ENCODE data around the gene EIF2B2. TPM values are rescaled to one million over a fixed set of nuclear protein-coding genes. Genes with fewer than 3 reads are reported as not detected.

EIF2B2 gene
- total and polyA plus RNA-seq, 10 of the 15 experiments (the other 5 are each of a cell fraction or from before 2014, with no cell fraction given): 17.4 to 168 (median 65.5) TPM

GRCh38 chr14:75032939-75033338 is 30.2 kb downstream of the EIF2B2 start:
- DNase-seq (ENCODE audit: low read depth, low spot score) (no peak), FAIRE-seq (no peak), ATAC-seq (no peak)
- SMC1A ChIA-PET (ENCODE audit: uncharacterized antibody, unreplicated experiment): interaction anchor here (0.6 kb wide), 1 partner anchor 93 kb away, joined by 3 read pairs; no protein-coding TSS in a partner anchor
- Histone ChIP-seq H3K27me3 (replicated peaks in 1 of 2; ENCODE audit: control insufficient read depth in 2 of 2, insufficient read depth in 2 of 2, low read length in 1 of 2) (no peaks in the 10 kb centered on the region), H4K20me1 (ENCODE audit: control insufficient read depth, insufficient read depth) (no peaks in the 10 kb centered on the region), H3K4me3 (no peak overlapping the region), H3K4me2 (ENCODE audit: control insufficient read depth, insufficient read depth) (no peak overlapping the region), H3K79me2 (ENCODE audit: control insufficient read depth, insufficient read depth, low read length) (no peaks in the 10 kb centered on the region), H3K4me1 (ENCODE audit: control insufficient read depth, insufficient read depth, low read length) (no peaks in the 10 kb centered on the region), H3K9ac (ENCODE audit: control insufficient read depth, insufficient read depth, low read length) (no peak overlapping the region), H3K9me3 (replicated peaks; ENCODE audit: control insufficient read depth, insufficient read depth, low read length) (no peaks in the 10 kb centered on the region), H3K27ac (ENCODE audit: control insufficient read depth, insufficient read depth) (no peak overlapping the region), H3K36me3 (ENCODE audit: control insufficient read depth in 2 of 2, insufficient read depth in 2 of 2, low read length in 1 of 2) (peaks cover 0 to 15% of the 10 kb centered on the region in 2 experiments; a peak in 3 of 4 replicates), H2AFZ (ENCODE audit: control insufficient read depth, low read depth, low read length) (no peak overlapping the region)
- intact Hi-C loops (cut with micrococcal nuclease; ENCODE audit: unreplicated experiment) (no loop called here), in situ Hi-C loops (cut with MboI) (no loop called here)
- RAD21 ChIA-PET (ENCODE audit: unreplicated experiment): no interaction called here
- BruUV-seq (replicated peaks): no TSS peak
- CTCF ChIA-PET: interaction anchor here (1.6 to 1.7 kb wide), 2 partner anchors 12 to 14 kb away, joined by 3 to 7 read pairs; no protein-coding TSS in a partner anchor
- no peak for TF ChIP-seq EED (IDR thresholded peaks at IDR 0.05; ENCODE audit: low read depth)
- no peak for TF ChIP-seq FOXK2 (IDR thresholded peaks at IDR 0.05)
- TF ChIP-seq IKZF1 (conservative IDR thresholded peaks at IDR 0.05): no peak
- TF ChIP-seq HCFC1 (IDR thresholded peaks at IDR 0.05; ENCODE audit: low read length): no peak
- no peak for TF ChIP-seq CHD4 (IDR thresholded peaks at IDR 0.05)
- no peak for TF ChIP-seq HDGF (IDR thresholded peaks at IDR 0.05)
- no peak for TF ChIP-seq ETV6 (conservative IDR thresholded peaks at IDR 0.05 in 1 of 2, IDR thresholded peaks at IDR 0.05 in 1 of 2; ENCODE audit: borderline replicate concordance in 1 of 2, low read depth in 1 of 2)
- no peak for TF ChIP-seq RB1 (IDR thresholded peaks at IDR 0.05; ENCODE audit: borderline replicate concordance)
- TF ChIP-seq E4F1 (IDR thresholded peaks at IDR 0.05; ENCODE audit: borderline replicate concordance, partially characterized antibody): no peak
- TF ChIP-seq YY1 (IDR thresholded peaks at IDR 0.05; ENCODE audit: low read depth, low read length): no peak
- no peak for TF ChIP-seq ZBED1 (IDR thresholded peaks at IDR 0.05; ENCODE audit: borderline replicate concordance)
- POLR2A ChIA-PET: no interaction called here
- 97% methylated on average over 2 of the region's 2 CpGs for WGBS (ENCODE audit: insufficient coverage, insufficient replicate concordance, low lambda C conversion rate, missing lambda C conversion rate)

Data from GM12878 (cell line).